Testis (tissue), 3 donors: ENCODE data around the gene ZMAT2. TPM values are rescaled to one million over a fixed set of nuclear protein-coding genes. Genes with fewer than 3 reads are reported as not detected.
A peak's percentile ranks its signal among the peaks of the same experiment; 100 is the strongest.
"Not testable (repeated sequence)": the region's sequence is repeated elsewhere in the genome, so short reads cannot be mapped to it uniquely, and the experiment has no call there.

Source experiments
- DNase-seq: peaks from one replicate; pipeline ENCODE4 v3.0.0-alpha.2; 2019
- H3K27ac ChIP-seq, 2 donors: fragments of 200-600 bp; sonication (generic); one replicate each; pipeline ENCODE4 v1.5.1; 2019
- H3K27me3 ChIP-seq: fragments of 200-600 bp; sonication (generic); one replicate; pipeline ENCODE4 v1.5.1; 2019
- H3K36me3 ChIP-seq: fragments of 200-600 bp; sonication (generic); one replicate; pipeline ENCODE4 v1.5.1; 2017; ENCODE audit warnings: low read depth; ENCODE audit errors: missing control alignments
- H3K4me1 ChIP-seq: fragments of 200-600 bp; sonication (generic); one replicate; pipeline ENCODE4 v1.5.1; 2019
- H3K4me3 ChIP-seq, 2 donors: fragments of 200-600 bp; sonication (generic); one replicate each; pipeline ENCODE4 v1.5.1; 2017 to 2019
- H3K9me3 ChIP-seq: fragments of 200-600 bp; sonication (generic); one replicate; pipeline ENCODE4 v1.5.1; 2017
- POLR2A ChIP-seq: fragments of 450-650 bp; IDR thresholded peaks from one replicate; pipeline ENCODE4 v1.6.1; 2017; ENCODE audit warnings: antibody characterized with exemption, mild to moderate bottlenecking, moderate library complexity
- WGBS, 2 donors: methylation state at CpG; one replicate each; pipeline ENCODE4 v1.1.5; 2018; 5-methylcytosine and 5-hydroxymethylcytosine counted together
- intact Hi-C: fragments of 100-400 bp; cut with DNase I; formaldehyde crosslinking; loops from one replicate; pipeline ENCODE4 v1.15.1; 2023; ENCODE audit warnings: low total_unique reads
- polyA plus RNA-seq: library from polyadenylated mRNA; stranded (reverse); fragments of 350-450 nt; fragmentation: Illumina TruSeq; extraction: RNeasy Lipid Tissue Mini Kit (QIAGEN cat#74804); gene quantifications from one replicate; pipeline ENCODE4 v1.2.3, GENCODE V29; 2014; ENCODE audit warnings: low read depth, low replicate concordance; ENCODE audit not compliant: insufficient read depth
- total RNA-seq, 2 donors: library from RNA; depleted of rRNA; stranded (reverse); fragments of >200 nt; gene quantifications; one replicate each; pipeline ENCODE4 v1.2.3, GENCODE V29; 2016
- TF ChIP-seq, protein P1 (sequence below), 3 experiments: fragments of 450-650 bp in 2 of 3; fragments of 200-600 bp in 1 of 3; sonication (generic) in 1 of 3; IDR thresholded peaks; one replicate each; pipeline ENCODE4 v1.5.1; 2016 to 2019; ENCODE audit warnings: antibody characterized with exemption in 3 of 3, mild to moderate bottlenecking in 2 of 3, moderate library complexity in 1 of 3

Gene ZMAT2
- total and polyA plus RNA-seq, 3 donors from 2014 or later: 28.5 to 50.5 (median 30.2) TPM

DNA sequence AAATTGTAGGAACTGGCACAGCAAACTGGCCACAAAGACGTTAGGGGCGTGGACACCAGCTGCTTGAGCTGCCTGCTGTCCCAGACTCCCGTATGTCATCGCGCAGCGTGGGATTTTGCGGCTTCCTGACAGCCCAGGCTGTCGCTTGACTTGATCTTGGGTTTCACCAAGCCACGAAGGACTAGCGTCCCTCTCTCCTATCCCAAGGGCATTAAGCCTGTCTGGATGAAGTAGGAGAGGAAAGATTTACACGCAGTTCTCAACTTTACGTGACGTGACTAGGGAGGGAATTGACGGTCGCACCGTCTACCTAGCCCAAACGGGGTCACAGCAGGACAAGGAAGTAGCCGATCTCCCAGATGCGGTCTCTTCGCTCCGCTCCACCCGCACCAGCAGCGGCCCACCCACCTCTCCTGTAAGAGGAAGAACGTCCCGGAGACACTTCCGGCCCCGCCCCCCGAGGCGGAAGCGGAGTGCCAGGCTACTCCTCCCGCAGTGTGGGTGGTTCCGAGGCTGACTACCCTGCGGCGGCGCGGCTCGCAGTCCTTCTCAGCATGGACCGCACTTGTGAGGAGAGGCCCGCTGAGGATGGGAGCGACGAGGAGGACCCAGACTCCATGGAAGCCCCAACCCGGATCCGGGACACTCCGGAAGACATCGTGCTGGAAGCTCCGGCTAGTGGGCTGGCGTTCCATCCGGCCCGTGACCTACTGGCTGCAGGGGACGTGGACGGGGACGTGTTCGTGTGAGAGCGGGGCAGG is 35.7 kb upstream of the ZMAT2 start, which contains the start of gene WDR55:
Gene WDR55 (plus strand): TSS at position 546 of the 761 bp plus-strand sequence. CDS start 9 bp downstream, at position 555.
- Histone ChIP-seq H3K4me3 (peak within 1 kb of the TSS; percentile 67 to 83), H3K9me3 (no peaks in the 10 kb centered on the region), H3K4me1 (peaks cover 11% of the 10 kb centered on the region), H3K27ac (peak within 1 kb of the TSS; percentile 79), H3K27me3 (no peaks in the 10 kb centered on the region), H3K36me3 (peaks cover 3% of the 10 kb centered on the region)
- DNase-seq: peak; percentile 98
- intact Hi-C loops: no loop called here
- TF ChIP-seq, protein P1, sequence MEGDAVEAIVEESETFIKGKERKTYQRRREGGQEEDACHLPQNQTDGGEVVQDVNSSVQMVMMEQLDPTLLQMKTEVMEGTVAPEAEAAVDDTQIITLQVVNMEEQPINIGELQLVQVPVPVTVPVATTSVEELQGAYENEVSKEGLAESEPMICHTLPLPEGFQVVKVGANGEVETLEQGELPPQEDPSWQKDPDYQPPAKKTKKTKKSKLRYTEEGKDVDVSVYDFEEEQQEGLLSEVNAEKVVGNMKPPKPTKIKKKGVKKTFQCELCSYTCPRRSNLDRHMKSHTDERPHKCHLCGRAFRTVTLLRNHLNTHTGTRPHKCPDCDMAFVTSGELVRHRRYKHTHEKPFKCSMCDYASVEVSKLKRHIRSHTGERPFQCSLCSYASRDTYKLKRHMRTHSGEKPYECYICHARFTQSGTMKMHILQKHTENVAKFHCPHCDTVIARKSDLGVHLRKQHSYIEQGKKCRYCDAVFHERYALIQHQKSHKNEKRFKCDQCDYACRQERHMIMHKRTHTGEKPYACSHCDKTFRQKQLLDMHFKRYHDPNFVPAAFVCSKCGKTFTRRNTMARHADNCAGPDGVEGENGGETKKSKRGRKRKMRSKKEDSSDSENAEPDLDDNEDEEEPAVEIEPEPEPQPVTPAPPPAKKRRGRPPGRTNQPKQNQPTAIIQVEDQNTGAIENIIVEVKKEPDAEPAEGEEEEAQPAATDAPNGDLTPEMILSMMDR (IDR thresholded peaks at IDR 0.05): no peak
- TF ChIP-seq POLR2A: peak; percentile 29
- WGBS, 2 donors: 0 to 1% methylated on average over 22 to 54 of the region's 54 CpGs

DNA sequence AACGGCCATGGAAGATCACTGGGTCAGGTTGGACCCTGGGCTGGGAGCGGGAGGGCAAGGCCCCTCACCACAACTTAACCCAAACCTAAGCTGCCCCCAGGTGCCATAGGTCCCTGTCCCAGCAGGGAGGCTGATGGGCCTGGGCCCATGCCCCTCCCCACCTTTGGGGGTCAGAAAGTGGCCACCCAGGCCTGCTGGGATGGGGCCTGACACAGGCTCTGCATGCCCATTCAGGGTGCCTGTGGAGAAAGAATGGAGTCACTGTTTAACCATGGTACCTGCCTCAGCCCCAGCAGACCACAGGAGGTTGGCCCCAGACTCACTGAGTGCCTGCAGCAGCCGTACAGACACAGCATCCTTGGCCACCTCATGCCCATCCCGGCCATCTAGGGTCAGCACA is 29.2 kb upstream of the ZMAT2 start:
- intact Hi-C loops, H3K9me3 ChIP-seq, H3K27ac ChIP-seq, H3K4me1 ChIP-seq, H3K36me3 ChIP-seq, H3K4me3 ChIP-seq, DNase-seq, H3K27me3 ChIP-seq: not testable (repeated sequence)
- WGBS, 2 donors: 88 to 90% methylated on average over 4 of the region's 4 CpGs

DNA sequence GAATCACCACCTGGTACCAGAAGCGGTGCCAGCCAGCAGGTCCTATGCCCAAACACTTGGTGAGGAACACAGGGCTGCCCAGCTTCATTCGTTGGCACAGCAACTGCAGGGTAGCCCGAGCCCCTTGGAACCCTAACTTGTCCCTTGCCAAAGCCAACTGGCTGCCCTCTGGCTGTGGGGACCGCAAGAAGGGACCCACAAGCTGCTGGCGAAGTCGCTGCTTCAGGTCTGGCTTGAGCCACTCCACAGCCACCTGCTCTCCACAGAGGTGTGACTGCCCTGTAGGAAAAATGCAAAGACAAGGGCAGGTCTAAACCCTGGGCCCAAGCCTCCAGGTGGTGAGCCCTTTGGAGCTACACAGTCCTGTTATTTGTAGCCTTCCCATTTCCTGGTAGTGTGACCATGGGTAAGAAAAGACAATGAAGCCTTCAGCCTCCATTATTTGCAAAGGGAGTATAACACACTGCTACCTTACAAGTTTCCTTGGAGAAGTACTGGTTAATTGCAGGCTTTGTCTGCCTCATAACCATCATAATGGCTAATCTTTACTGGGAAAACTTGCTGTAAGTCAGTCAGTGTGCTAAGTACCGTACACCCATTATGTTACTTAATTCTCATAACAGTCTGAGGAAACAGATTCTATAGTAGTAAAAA is 28.6 kb upstream of the ZMAT2 start:
- TF ChIP-seq, protein P1 (IDR thresholded peaks at IDR 0.05): no peak
- no peak for TF ChIP-seq POLR2A
- intact Hi-C loops: no loop called here
- Histone ChIP-seq H3K9me3 (no peaks in the 10 kb centered on the region), H3K4me1 (no peaks in the 10 kb centered on the region), H3K27ac (no peak overlapping the region), H3K27me3 (no peaks in the 10 kb centered on the region), H3K4me3 (peak overlapping the region in 1 of 2 donors; percentile 38), H3K36me3 (no peaks in the 10 kb centered on the region)
- WGBS, 2 donors: 63 to 92% methylated on average over 1 to 5 of the region's 7 CpGs
- no peak for DNase-seq

DNA sequence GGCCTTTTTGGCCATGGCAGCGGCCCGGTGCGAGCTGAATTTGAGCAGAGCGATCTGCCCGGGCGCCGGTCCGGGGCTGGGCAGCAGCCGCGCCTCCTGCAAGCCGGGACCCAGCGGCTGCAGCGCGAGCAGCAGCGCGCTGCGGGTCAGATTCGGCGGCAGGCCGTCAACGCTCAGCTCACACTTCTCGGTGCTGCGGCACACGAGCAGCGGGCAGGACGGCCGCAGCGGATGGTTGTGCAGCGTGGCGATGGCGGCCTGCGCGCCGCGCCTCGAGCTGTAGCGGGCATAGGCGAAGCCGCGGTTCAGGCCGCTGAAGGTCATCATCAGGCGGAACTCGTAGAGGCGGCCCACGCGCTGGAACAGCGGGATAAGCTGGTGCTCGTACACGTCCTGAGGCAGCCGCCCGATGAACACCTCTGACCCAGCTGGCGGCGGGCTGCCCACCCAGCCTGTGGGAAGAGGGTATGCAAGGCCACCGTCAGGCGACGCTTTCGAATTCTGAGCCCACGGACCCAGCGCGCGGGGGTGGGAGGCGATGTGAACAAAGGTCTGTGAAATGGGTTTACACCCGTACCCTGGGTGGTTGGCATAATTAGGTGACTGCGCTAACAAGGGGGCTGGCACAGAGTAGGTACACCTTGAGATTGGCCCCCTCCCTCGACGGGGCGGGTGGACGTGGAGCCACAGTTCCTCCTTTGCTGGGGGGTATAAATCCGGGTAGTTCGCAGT is 27.6 kb upstream of the ZMAT2 start:
- H3K9me3 ChIP-seq: no peaks in the 10 kb centered on the region
- peak overlapping the region; percentile 38 to 39 for H3K4me3 ChIP-seq
- H3K27ac ChIP-seq: no peak overlapping the region
- no peaks in the 10 kb centered on the region for H3K36me3 ChIP-seq
- WGBS, 2 donors: 46 to 61% methylated on average over 15 to 70 of the region's 70 CpGs
- DNase-seq: peak; percentile 41
- H3K27me3 ChIP-seq: no peaks in the 10 kb centered on the region
- intact Hi-C loops: no loop called here
- no peaks in the 10 kb centered on the region for H3K4me1 ChIP-seq
- no peak for TF ChIP-seq POLR2A

DNA sequence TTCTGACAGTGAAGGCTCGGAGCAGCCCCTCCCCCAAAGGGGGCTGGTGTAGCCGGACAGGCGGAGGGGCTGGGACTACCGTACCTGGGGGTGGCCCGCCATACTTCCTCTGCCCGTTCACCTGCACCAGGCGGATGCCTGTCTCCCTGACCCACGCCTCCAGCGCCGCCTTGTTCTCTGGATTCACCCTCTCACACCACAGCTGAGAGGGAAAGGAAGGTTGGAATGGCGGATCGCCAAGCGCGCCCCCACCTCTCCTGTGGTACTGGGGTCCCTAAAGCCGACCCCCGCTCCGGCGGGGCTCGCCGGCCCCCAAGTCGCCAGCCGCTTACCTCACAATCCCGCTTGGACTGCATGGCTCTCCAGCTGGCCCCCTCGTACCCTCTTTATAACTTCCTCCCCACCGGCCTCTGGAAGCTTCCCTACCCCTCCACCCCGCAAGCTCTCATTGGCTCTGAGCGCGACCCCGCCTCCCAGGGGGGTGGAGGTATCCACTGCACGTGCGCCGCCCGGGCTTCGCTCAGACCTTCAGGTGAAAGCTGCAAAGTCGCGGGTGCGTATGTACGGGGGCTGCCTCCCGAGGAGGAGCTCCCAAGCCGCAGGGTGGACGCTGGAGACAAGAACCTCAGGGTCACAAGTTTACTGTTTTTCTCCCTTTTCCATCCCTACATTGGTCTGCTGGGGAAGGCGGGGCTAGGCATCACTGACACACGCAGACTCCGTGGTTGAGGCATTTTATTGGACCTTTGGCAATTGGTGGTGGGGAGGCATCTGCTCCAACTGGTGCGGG is 26.9 kb upstream of the ZMAT2 start, which contains the start of gene DND1:
Gene DND1 (minus strand): TSS at position 390 of the 790 bp plus-strand sequence. CDS start 34 bp downstream, at position 356.
- peak within 1 kb of the TSS; percentile 38 to 39 for H3K4me3 ChIP-seq
- no peaks in the 10 kb centered on the region for H3K27me3 ChIP-seq
- no peaks in the 10 kb centered on the region for H3K36me3 ChIP-seq
- WGBS, 2 donors: 68 to 72% methylated on average over 41 to 45 of the region's 45 CpGs
- TF ChIP-seq, protein P1 (IDR thresholded peaks at IDR 0.05): no peak
- no peak for TF ChIP-seq POLR2A
- peak; percentile 64 for DNase-seq
- no peaks in the 10 kb centered on the region for H3K4me1 ChIP-seq
- intact Hi-C loops: no loop called here
- H3K9me3 ChIP-seq: no peaks in the 10 kb centered on the region
- H3K27ac ChIP-seq: peak within 1 kb of the TSS in 1 of 2 donors; percentile 24
